Measurements from ENCODE around the gene ACTA1.
"Not testable (repeated sequence)": the region's sequence is repeated elsewhere in the genome, so short reads cannot be mapped to it uniquely, and the experiment has no call there.

ACTA1 gene

GRCh38 chr1:229478852-229479251, 45.0 kb upstream of the ACTA1 start:
- Histone ChIP-seq H3K4me1 (no peaks in the 10 kb centered on the region), H3K9me3 (ENCODE audit: control insufficient read depth, low read length) (no peaks in the 10 kb centered on the region), H3K27me3 (ENCODE audit: control insufficient read depth, insufficient read depth, low read length) (no peaks in the 10 kb centered on the region), H3K4me2 (ENCODE audit: low read length) (no peak overlapping the region), H3K36me3 (ENCODE audit: control insufficient read depth, insufficient read depth, low read length) (no peaks in the 10 kb centered on the region), H2AFZ (no peak overlapping the region), H3K79me2 (no peaks in the 10 kb centered on the region), H3K27ac (no peak overlapping the region), H3K9ac (no peak overlapping the region), H3K4me3 (ENCODE audit: low read depth, low read length) (no peak overlapping the region)
- no peak for TF ChIP-seq CTCF (IDR thresholded peaks at IDR 0.05)

GRCh38 chr1:229475859-229476258, 42.0 kb upstream of the ACTA1 start:
- H3K9ac ChIP-seq; H3K4me1 ChIP-seq; H3K4me3 ChIP-seq (ENCODE audit: low read depth, low read length); H3K27me3 ChIP-seq (ENCODE audit: control insufficient read depth, insufficient read depth, low read length); H3K4me2 ChIP-seq (ENCODE audit: low read length); H3K36me3 ChIP-seq (ENCODE audit: control insufficient read depth, insufficient read depth, low read length); H3K9me3 ChIP-seq (ENCODE audit: control insufficient read depth, low read length); H3K27ac ChIP-seq; H2AFZ ChIP-seq; H3K79me2 ChIP-seq: not testable (repeated sequence)

GRCh38 chr1:229474509-229474908, 40.6 kb upstream of the ACTA1 start:
- Histone ChIP-seq H3K27ac (no peak overlapping the region), H3K36me3 (ENCODE audit: control insufficient read depth, insufficient read depth, low read length) (no peaks in the 10 kb centered on the region), H2AFZ (no peak overlapping the region), H3K4me3 (ENCODE audit: low read depth, low read length) (no peak overlapping the region), H3K4me2 (ENCODE audit: low read length) (no peak overlapping the region), H3K79me2 (no peaks in the 10 kb centered on the region), H3K4me1 (no peaks in the 10 kb centered on the region), H3K9ac (no peak overlapping the region), H3K9me3 (ENCODE audit: control insufficient read depth, low read length) (no peaks in the 10 kb centered on the region), H3K27me3 (ENCODE audit: control insufficient read depth, insufficient read depth, low read length) (no peaks in the 10 kb centered on the region)
- no peak for TF ChIP-seq CTCF (IDR thresholded peaks at IDR 0.05)

- no peaks in the 10 kb centered on the region for H3K27me3 ChIP-seq (ENCODE audit: control insufficient read depth, insufficient read depth, low read length)
- H3K4me3 ChIP-seq (ENCODE audit: low read depth, low read length), result no peak overlapping the region
- no peak overlapping the region for H3K27ac ChIP-seq
- no peaks in the 10 kb centered on the region for H3K9me3 ChIP-seq (ENCODE audit: control insufficient read depth, low read length)
- no peaks in the 10 kb centered on the region for H3K79me2 ChIP-seq
- no peak overlapping the region for H3K9ac ChIP-seq
- no peak for TF ChIP-seq CTCF (IDR thresholded peaks at IDR 0.05)
- no peak overlapping the region for H2AFZ ChIP-seq
- H3K4me2 ChIP-seq (ENCODE audit: low read length), result no peak overlapping the region
- no peaks in the 10 kb centered on the region for H3K36me3 ChIP-seq (ENCODE audit: control insufficient read depth, insufficient read depth, low read length)
- no peaks in the 10 kb centered on the region for H3K4me1 ChIP-seq
Measured at GRCh38 chr1:229471175-229471574, 37.3 kb upstream of the ACTA1 start.

GRCh38 chr1:229470406-229471043, 36.6 kb upstream of the ACTA1 start:
- Histone ChIP-seq H3K4me2 (ENCODE audit: low read length) (no peak overlapping the region), H3K27ac (no peak overlapping the region), H3K9ac (no peak overlapping the region), H3K9me3 (ENCODE audit: control insufficient read depth, low read length) (no peaks in the 10 kb centered on the region), H3K4me3 (ENCODE audit: low read depth, low read length) (no peak overlapping the region), H2AFZ (no peak overlapping the region), H3K36me3 (ENCODE audit: control insufficient read depth, insufficient read depth, low read length) (no peaks in the 10 kb centered on the region), H3K4me1 (no peaks in the 10 kb centered on the region), H3K79me2 (no peaks in the 10 kb centered on the region), H3K27me3 (ENCODE audit: control insufficient read depth, insufficient read depth, low read length) (no peaks in the 10 kb centered on the region)
- no peak for TF ChIP-seq CTCF (IDR thresholded peaks at IDR 0.05)
